K562 (cell line): ENCODE measurements around the gene TNIK. TPM values are rescaled to one million over a fixed set of nuclear protein-coding genes. Genes with fewer than 3 reads are reported as not detected.

Experiments
- ATAC-seq: fragments of 200-7000 bp; cut with Tn5 transposase; 3 replicates; pipeline ENCODE4 v1.9.1; 2020; ENCODE audit warnings: moderate library complexity
- BruUV-seq: library from RNA; stranded (reverse); fragments of 400-500 nt; replicated peaks from 2 replicates; lab custom pipeline; 2021; lab: Mats Ljungman, UMichigan
- CTCF ChIA-PET: fragments of 300-600 bp; formaldehyde crosslinking; extraction: SDS; loops from one replicate; lab custom pipeline; 2021; ENCODE audit warnings: low intra/inter-chr PET ratio; lab: Yijun Ruan, JAX
- POLR2A ChIA-PET: fragments of 300-600, 350-650 bp; sonication (Branson Sonifier 250); formaldehyde crosslinking; extraction: SDS; loops from one replicate; lab custom pipeline; 2021; ENCODE audit warnings: antibody characterized with exemption, inconsistent platforms; lab: Yijun Ruan, JAX
- DNase-seq, 4 experiments: peaks; one replicate each; pipeline versions ENCODE4 v3.0.0 to v3.0.0-alpha.2; 2011 to 2018; ENCODE audit warnings: low spot score in 3 of 4, mixed read lengths in 3 of 4; ENCODE audit errors: extremely low read depth in 1 of 4
- FAIRE-seq: peaks from 2 replicates; lab custom pipeline; 2011; peaks lifted over from hg19 to GRCh38; lab: Jason Lieb, UNC
- H2AFZ ChIP-seq: 2 replicates; pipeline ENCODE4 v1.6.0; 2011; ENCODE audit warnings: low read depth, low read length, control low read depth, inconsistent platforms
- H3K27ac ChIP-seq: fragments of 200-600 bp; 3 replicates; pipeline ENCODE4 v1.8.0; 2011; ENCODE audit warnings: low read depth, mild to moderate bottlenecking, control low read depth, inconsistent platforms, low read length, moderate library complexity, mixed read lengths; ENCODE audit errors: extremely low read depth
- H3K27me3 ChIP-seq, 2 experiments: fragments of 300-600 bp in 1 of 2; 2 replicates in 1 of 2; 3 replicates in 1 of 2; pipeline versions ENCODE4 v1.6.0 to v1.8.0; 2011; ENCODE audit warnings: inconsistent platforms in 2 of 2, low read length in 2 of 2, mild to moderate bottlenecking in 1 of 2, mixed read lengths in 1 of 2, moderate library complexity in 1 of 2; ENCODE audit not compliant: control insufficient read depth in 2 of 2, insufficient read depth in 2 of 2
- H3K36me3 ChIP-seq: fragments of 300-600 bp; 3 replicates; pipeline ENCODE4 v1.8.0; 2011; ENCODE audit warnings: mild to moderate bottlenecking, low read length, inconsistent platforms; ENCODE audit not compliant: control insufficient read depth, insufficient read depth
- H3K4me1 ChIP-seq, 2 experiments: fragments of 200-600 bp in 1 of 2; replicated peaks in 1 of 2; 2 replicates in 1 of 2; 3 replicates in 1 of 2; pipeline versions ENCODE4 v1.5.1 to v1.8.0; 2011; ENCODE audit warnings: inconsistent platforms in 2 of 2, low read length in 2 of 2, mild to moderate bottlenecking in 1 of 2, mixed read lengths in 1 of 2, moderate library complexity in 1 of 2; ENCODE audit not compliant: control insufficient read depth in 2 of 2, insufficient read depth in 2 of 2
- H3K4me2 ChIP-seq: 2 replicates; pipeline ENCODE4 v1.6.1; 2011; ENCODE audit warnings: low read length, control low read depth, inconsistent platforms, mixed read lengths; ENCODE audit not compliant: insufficient read depth
- H3K4me3 ChIP-seq: fragments of 200-600 bp; sonication (generic), shearing (Covaris generic); 2 replicates; pipeline ENCODE4 v1.5.1; 2016; ENCODE audit warnings: control low read depth, inconsistent platforms
- H3K79me2 ChIP-seq: fragments of 200-600 bp; 3 replicates; pipeline ENCODE4 v1.8.0; 2011; ENCODE audit warnings: low read length, inconsistent platforms; ENCODE audit not compliant: control insufficient read depth, insufficient read depth
- H3K9ac ChIP-seq, 2 experiments: 2 replicates each; pipeline versions ENCODE4 v1.6.0 to v1.6.1; 2011; ENCODE audit warnings: low read depth in 2 of 2, low read length in 2 of 2, control low read depth in 1 of 2, inconsistent platforms in 1 of 2, mild to moderate bottlenecking in 1 of 2, mixed read lengths in 1 of 2; ENCODE audit not compliant: insufficient read depth in 1 of 2
- H3K9me1 ChIP-seq: one replicate; pipeline ENCODE4 v1.6.0; 2011; ENCODE audit warnings: inconsistent platforms, mild to moderate bottlenecking, low read length, moderate library complexity; ENCODE audit not compliant: control insufficient read depth, insufficient read depth
- H3K9me3 ChIP-seq: replicated peaks from 2 replicates; pipeline ENCODE4 v1.5.1; 2011; ENCODE audit warnings: low read depth, low read length, inconsistent platforms; ENCODE audit not compliant: control insufficient read depth, insufficient read depth
- H4K20me1 ChIP-seq: replicated peaks from 2 replicates; pipeline ENCODE4 v1.6.1; 2011; ENCODE audit warnings: low read length, inconsistent platforms, mixed read lengths; ENCODE audit not compliant: control insufficient read depth, insufficient read depth
- CBFA2T2 ChIP-seq: fragments of 450-650 bp; conservative IDR thresholded peaks from 2 replicates; pipeline ENCODE4 v1.6.1; 2017; ENCODE audit warnings: mild to moderate bottlenecking
- CBFA2T3 ChIP-seq: fragments of 450-650 bp; IDR thresholded peaks from 2 replicates; pipeline ENCODE4 v1.6.1; 2017
- CSDE1 ChIP-seq, 2 experiments: fragments of 450-650 bp; IDR thresholded peaks; 2 replicates each; pipeline ENCODE4 v1.6.1; 2016; ENCODE audit warnings: mild to moderate bottlenecking in 1 of 2
- DPF2 ChIP-seq: fragments of 450-650 bp; IDR thresholded peaks from 2 replicates; pipeline ENCODE4 v1.6.1; 2016
- FUS ChIP-seq: fragments of 200-400 bp; formaldehyde crosslinking; optimal IDR thresholded peaks from 2 replicates; pipeline ENCODE3; 2017; ENCODE audit warnings: low read depth, low read length
- HDAC1 ChIP-seq, 2 experiments: fragments of 450-650 bp; IDR thresholded peaks; 2 replicates each; pipeline ENCODE4 v1.6.1; 2016 to 2017; ENCODE audit warnings: inconsistent platforms in 1 of 2, mild to moderate bottlenecking in 1 of 2, moderate library complexity in 1 of 2
- HDAC2 ChIP-seq: fragments of 450-650 bp; IDR thresholded peaks from 2 replicates; pipeline ENCODE4 v1.6.1; 2016; ENCODE audit warnings: mild to moderate bottlenecking
- HMBOX1 ChIP-seq: sonication (generic); IDR thresholded peaks from 2 replicates; pipeline ENCODE4 v1.6.1; 2016
- IRF2 ChIP-seq: sonication (generic); formaldehyde crosslinking; IDR thresholded peaks from 2 replicates; pipeline ENCODE4 v1.8.1; 2022; ENCODE audit warnings: mild to moderate bottlenecking, missing genetic modification reagents
- JUND ChIP-seq, 2 experiments: IDR thresholded peaks; 2 replicates in 1 of 2; 3 replicates in 1 of 2; pipeline ENCODE4 v1.6.1; 2011; ENCODE audit warnings: borderline replicate concordance in 2 of 2, low read depth in 2 of 2, low read length in 2 of 2, improper control_type of control experiment in 1 of 2, missing biosample characterization in 1 of 2, missing genetic modification characterization in 1 of 2, missing genetic modification reagents in 1 of 2
- KAT8 ChIP-seq: fragments of 450-650 bp; IDR thresholded peaks from 2 replicates; pipeline ENCODE4 v1.6.1; 2016; ENCODE audit warnings: low read depth, mild to moderate bottlenecking
- MYC ChIP-seq, 2 experiments: fragments of 250-450 bp in 1 of 2; sonication (Bioruptor Pico) in 1 of 2; IDR thresholded peaks; 2 replicates each; pipeline versions ENCODE4 v1.5.1 to v1.6.1; 2012 to 2021; ENCODE audit warnings: low read depth in 2 of 2, borderline replicate concordance in 1 of 2, improper control_type of control experiment in 1 of 2, low read length in 1 of 2, mild to moderate bottlenecking in 1 of 2, moderate library complexity in 1 of 2
- NFE2 ChIP-seq: IDR thresholded peaks from 2 replicates; pipeline ENCODE4 v1.6.1; 2014; ENCODE audit warnings: antibody characterized with exemption, low read depth
- RBM25 ChIP-seq: fragments of 200-400 bp; formaldehyde crosslinking; IDR thresholded peaks from 2 replicates; pipeline ENCODE4 v1.6.1; 2018; ENCODE audit warnings: low read length, low read depth, moderate library complexity; ENCODE audit not compliant: severe bottlenecking
- RBM39 ChIP-seq: fragments of 200-400 bp; formaldehyde crosslinking; optimal IDR thresholded peaks from 2 replicates; pipeline ENCODE3; 2018; ENCODE audit warnings: low read depth, low read length
- RCOR1 ChIP-seq, 2 experiments: IDR thresholded peaks; 2 replicates each; pipeline ENCODE4 v1.6.1; 2012; ENCODE audit warnings: low read depth in 2 of 2, low read length in 2 of 2, borderline replicate concordance in 1 of 2, improper control_type of control experiment in 1 of 2
- RFX7 ChIP-seq: fragments of 250-450 bp; sonication (Bioruptor Pico); IDR thresholded peaks from 2 replicates; pipeline ENCODE4 v1.5.1; 2021; ENCODE audit warnings: mild to moderate bottlenecking
- SMARCA4 ChIP-seq: fragments of 450-650 bp; IDR thresholded peaks from 2 replicates; pipeline ENCODE4 v1.6.1; 2016
- SNAPC5 ChIP-seq: fragments of 250-450 bp; sonication (Bioruptor Pico); IDR thresholded peaks from 2 replicates; pipeline ENCODE4 v1.8.0; 2021; ENCODE audit warnings: moderate library complexity, mild to moderate bottlenecking, inconsistent platforms
- STAT5A ChIP-seq: IDR thresholded peaks from 2 replicates; pipeline ENCODE4 v1.6.1; 2012; ENCODE audit warnings: low read length, inconsistent platforms, borderline replicate concordance
- TAL1 ChIP-seq: fragments of 450-650 bp; IDR thresholded peaks from 2 replicates; pipeline ENCODE4 v1.6.1; 2016; ENCODE audit warnings: mild to moderate bottlenecking
- TBP ChIP-seq: optimal IDR thresholded peaks from 2 replicates; pipeline ENCODE3; 2011; ENCODE audit warnings: low read depth, low read length, improper control_type of control experiment
- ZBTB17 ChIP-seq: fragments of 450-650 bp; formaldehyde crosslinking; IDR thresholded peaks from 2 replicates; pipeline ENCODE4 v1.4.0; 2020; ENCODE audit warnings: mild to moderate bottlenecking
- ZNF232 ChIP-seq: sonication (generic); formaldehyde crosslinking; IDR thresholded peaks from 2 replicates; pipeline ENCODE4 v1.8.0; 2022; ENCODE audit warnings: mild to moderate bottlenecking, missing genetic modification reagents
- ZNF354B ChIP-seq: fragments of 250-450 bp; sonication (Bioruptor Pico); IDR thresholded peaks from 2 replicates; pipeline ENCODE4 v1.4.0; 2020
- ZNF583 ChIP-seq: fragments of 250-450 bp; sonication (Bioruptor Pico); IDR thresholded peaks from 2 replicates; pipeline ENCODE4 v1.4.0; 2020
- WGBS: fragments of 100-300 bp; shearing (Covaris generic); methylation state at CpG from one replicate; pipeline ENCODE4 v1.1.6; 2016; ENCODE audit warnings: low coverage, mixed read lengths; ENCODE audit not compliant: insufficient coverage; ENCODE audit errors: missing lambda C conversion rate; 5-methylcytosine and 5-hydroxymethylcytosine counted together
- in situ Hi-C: fragments of 300-500 bp; cut with MboI; formaldehyde crosslinking; loops from 4 replicates; pipeline ENCODE4 v1.15.0; 2018; ENCODE audit warnings: inconsistent platforms, mixed read lengths
- intact Hi-C: fragments of 100-400 bp; cut with micrococcal nuclease; formaldehyde crosslinking; loops from 2 replicates; pipeline ENCODE4 v1.14.2; 2022
- polyA plus RNA-seq, 8 experiments: library from polyadenylated mRNA; depleted of rRNA in 4 of 8; stranded (reverse) in 5 of 8; unstranded in 3 of 8; fragments of >200 nt; fragmentation: Nextera tagmentation in 2 of 8; fragmentation: Illumina TruSeq in 1 of 8; extraction: Ambion mirVana in 2 of 8; extraction: Trizol in 1 of 8; gene quantifications; 2 replicates each; pipeline versions ENCODE4 v1.2.1 to v1.2.3, GENCODE V29; 2011 to 2014; ENCODE audit warnings: inconsistent platforms in 1 of 8, missing spikeins in 1 of 8
- total RNA-seq, 7 experiments: library from RNA; depleted of rRNA in 6 of 7; stranded (reverse); fragments of >200 nt in 6 of 7; fragmentation: Illumina TruSeq in 2 of 7; extraction: Trizol in 2 of 7; gene quantifications; 2 replicates each; pipeline versions ENCODE4 v1.2.1 to v1.2.3, GENCODE V29; 2011 to 2021; ENCODE audit warnings: low replicate concordance in 1 of 7

Gene TNIK
- total and polyA plus RNA-seq, 9 of the 15 experiments (the other 6 are each of a cell fraction or from before 2014, with no cell fraction given): 6.6 to 39.0 (median 24.7) TPM

- FAIRE-seq (peak; percentile 75), DNase-seq (peak in 2 of 4 experiments; percentile 37 to 74), ATAC-seq (0 out of 3 replicates have a peak, but pooled peaks have one; percentile 10)
- Histone ChIP-seq H3K9me3 (no peaks in the 10 kb centered on the region), H3K79me2 (no peaks in the 10 kb centered on the region), H3K27ac (no peak overlapping the region), H3K4me1 (peaks cover 27 to 38% of the 10 kb centered on the region in 2 experiments), H3K9ac (no peak overlapping the region), H3K36me3 (peaks cover 38% of the 10 kb centered on the region; the same call in 2 of the 3 replicates), H3K27me3 (no peaks in the 10 kb centered on the region), H2AFZ (no peak overlapping the region), H3K4me3 (no peak overlapping the region), H3K9me1 (no peaks in the 10 kb centered on the region), H3K4me2 (no peak overlapping the region), H4K20me1 (no peaks in the 10 kb centered on the region; the same call in 1 of the 2 replicates)
- WGBS: 40% methylated on average over 6 of the region's 6 CpGs
- intact Hi-C loops: loop anchor here (5.0 kb wide), 1 partner anchor 411 kb away; no protein-coding TSS in a partner anchor
- in situ Hi-C loops: no loop called here
- BruUV-seq: no TSS peak
- POLR2A ChIA-PET: no interaction called here
- CTCF ChIA-PET: no interaction called here
- TF ChIP-seq HMBOX1: no peak
- TF ChIP-seq NFE2: no peak
- no peak for TF ChIP-seq KAT8
- no peak for TF ChIP-seq CSDE1 (IDR thresholded peaks at IDR 0.05)
- TF ChIP-seq CBFA2T2: peak; percentile 63
- TF ChIP-seq ZNF583 (CRISPR knock-in tag): no peak
- TF ChIP-seq MYC (IDR thresholded peaks at IDR 0.05; ENCODE audit: low read depth, low read length): no peak
- TF ChIP-seq MYC (CRISPR knock-in tag; IDR thresholded peaks at IDR 0.05; ENCODE audit: borderline replicate concordance, low read depth): no peak
- no peak for TF ChIP-seq RFX7 (CRISPR knock-in tag)
- no peak for TF ChIP-seq SNAPC5 (CRISPR knock-in tag)
- TF ChIP-seq RBM39: no peak
- TF ChIP-seq TBP: no peak
- TF ChIP-seq RBM25: no peak
- peak; percentile 82 to 93; a peak in 3 of 4 replicates for TF ChIP-seq RCOR1 (IDR thresholded peaks at IDR 0.05; ENCODE audit: borderline replicate concordance in 1 of 2, low read depth in 2 of 2, low read length in 2 of 2)
- peak in 1 of 2 experiments; percentile 54; a peak in 2 of 4 replicates for TF ChIP-seq HDAC1 (IDR thresholded peaks at IDR 0.05)
- TF ChIP-seq STAT5A: peak; percentile 43
- no peak for TF ChIP-seq ZBTB17 (CRISPR knock-in tag)
- no peak for TF ChIP-seq IRF2 (CRISPR knock-in tag)
- no peak for TF ChIP-seq SMARCA4
- no peak for TF ChIP-seq FUS
- TF ChIP-seq ZNF232: no peak
- peak; percentile 69; the same call in 1 of the 2 replicates for TF ChIP-seq HDAC2
- no peak for TF ChIP-seq JUND (IDR thresholded peaks at IDR 0.05; ENCODE audit: borderline replicate concordance, low read depth, low read length)
- peak; percentile 37; the same call in 1 of the 3 replicates for TF ChIP-seq JUND (tag; IDR thresholded peaks at IDR 0.05; ENCODE audit: borderline replicate concordance, low read depth, low read length)
- TF ChIP-seq DPF2: 0 out of 2 replicates have a peak, but pooled peaks have one; percentile 13
- TF ChIP-seq TAL1: peak; percentile 22; the same call in 1 of the 2 replicates
- TF ChIP-seq CBFA2T3: peak; percentile 82
- no peak for TF ChIP-seq ZNF354B
Measured at GRCh38 chr3:171156401-171157010, 303.7 kb downstream of the TNIK start.
